ENCODE results near the gene TNS2. TPM values are rescaled to one million over a fixed set of nuclear protein-coding genes. Genes with fewer than 3 reads are reported as not detected.

The TNS2 gene
- total and polyA plus RNA-seq, 2 of the 13 experiments (the other 11 are each of a cell fraction or from before 2014, with no cell fraction given) = 8.9 to 20.4 TPM

- TF ChIP-seq TERF1 (CRISPR knock-in tag; IDR thresholded peaks at IDR 0.05) (no peak), SETDB1 (CRISPR knock-in tag; IDR thresholded peaks at IDR 0.05; ENCODE audit: borderline replicate concordance) (no peak), TSC22D2 (CRISPR knock-in tag; IDR thresholded peaks at IDR 0.05; ENCODE audit: borderline replicate concordance) (no peak), MAX (IDR thresholded peaks at IDR 0.05) (peak; percentile 44; the same call in 1 of the 2 replicates), PHF20 (CRISPR knock-in tag; IDR thresholded peaks at IDR 0.05) (no peak), ZNF720 (CRISPR knock-in tag; IDR thresholded peaks at IDR 0.05) (no peak), ZNF331 (CRISPR knock-in tag; IDR thresholded peaks at IDR 0.05) (0 out of 2 replicates have a peak, but pooled peaks have one; percentile 25), MXD1 (CRISPR knock-in tag; IDR thresholded peaks at IDR 0.05) (no peak), ZNF432 (CRISPR knock-in tag; IDR thresholded peaks at IDR 0.05; ENCODE audit: borderline replicate concordance) (no peak), ZNF333 (CRISPR knock-in tag; IDR thresholded peaks at IDR 0.05; ENCODE audit: borderline replicate concordance) (no peak), SOX5 (CRISPR knock-in tag; IDR thresholded peaks at IDR 0.05; ENCODE audit: borderline replicate concordance) (no peak), ARNT2 (CRISPR knock-in tag; IDR thresholded peaks at IDR 0.05; ENCODE audit: low read depth) (0 out of 2 replicates have a peak, but pooled peaks have one; percentile 24), ZNF597 (CRISPR knock-in tag; IDR thresholded peaks at IDR 0.05) (no peak), ZNF710 (CRISPR knock-in tag; IDR thresholded peaks at IDR 0.05; ENCODE audit: borderline replicate concordance) (no peak), HES4 (CRISPR knock-in tag; IDR thresholded peaks at IDR 0.05; ENCODE audit: borderline replicate concordance) (no peak), PAX8 (CRISPR knock-in tag; IDR thresholded peaks at IDR 0.05; ENCODE audit: borderline replicate concordance) (0 out of 2 replicates have a peak, but pooled peaks have one; percentile 80), CREB3 (CRISPR knock-in tag; IDR thresholded peaks at IDR 0.05) (no peak), POLR2G (IDR thresholded peaks at IDR 0.05; ENCODE audit: low read depth, low read length) (peak; percentile 22; the same call in 1 of the 2 replicates), ZNF639 (CRISPR knock-in tag; conservative IDR thresholded peaks at IDR 0.05) (no peak), ZNF878 (CRISPR knock-in tag; IDR thresholded peaks at IDR 0.05) (no peak), HIVEP1 (CRISPR knock-in tag; IDR thresholded peaks at IDR 0.05) (no peak), ZNF367 (CRISPR knock-in tag; IDR thresholded peaks at IDR 0.05; ENCODE audit: borderline replicate concordance) (no peak)
These were observed 47.9 kb downstream of the TNS2 start, which contains the start of gene IGFBP6 (continued) for GRCh38 chr12:53097564-53098353.

All from HepG2 (cell line).